ENCODE measurements around the gene MFSD11. TPM values are rescaled to one million over a fixed set of nuclear protein-coding genes. Genes with fewer than 3 reads are reported as not detected.

The MFSD11 gene
- total RNA-seq, 2 experiments from 2014 or later: 10.3 to 15.1 TPM

GRCh38 chr17:76826330-76827068 is 88.6 kb downstream of the MFSD11 start:
- Mint-ChIP-seq H3K27ac (no peak overlapping the region), H3K9me3 (ENCODE audit: low read depth) (no peaks in the 10 kb centered on the region), H3K27me3 (no peaks in the 10 kb centered on the region), H3K4me1 (no peaks in the 10 kb centered on the region), H3K4me3 (no peak overlapping the region), H3K36me3 (ENCODE audit: low read depth) (no peaks in the 10 kb centered on the region)
- ChIA-PET POLR2A (interaction anchor here (0.6 kb wide), 1 partner anchor 96 kb away, joined by 3 read pairs; no protein-coding TSS in a partner anchor), CTCF (no interaction called here)
- intact Hi-C loops (cut with DNase I, micrococcal nuclease): no loop called here
- ATAC-seq (no peak), DNase-seq (no peak)

DNA sequence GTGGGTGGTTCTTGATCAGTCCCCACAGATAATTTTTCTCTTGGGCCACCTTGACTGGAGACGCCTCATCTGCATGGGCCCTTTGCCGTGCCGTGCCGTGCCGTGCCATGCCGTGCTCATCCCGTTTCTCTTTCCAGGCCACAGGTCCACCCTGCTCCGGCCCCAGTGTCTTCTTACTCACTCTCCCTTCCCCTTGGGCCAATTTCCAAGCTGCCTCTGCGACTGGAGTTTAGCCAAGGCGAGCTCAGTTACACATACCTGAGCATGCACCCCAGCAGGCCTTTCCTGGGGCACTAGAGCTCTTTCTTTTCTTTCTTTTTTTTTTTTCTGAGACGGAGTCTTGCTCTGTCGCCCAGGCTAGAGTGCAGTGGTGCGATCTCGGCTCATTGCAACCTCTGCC is 89.8 kb downstream of the MFSD11 start:
- H3K9me3 Mint-ChIP-seq (ENCODE audit: low read depth): no peaks in the 10 kb centered on the region
- no peaks in the 10 kb centered on the region for H3K4me1 Mint-ChIP-seq
- no peak for DNase-seq
- no peaks in the 10 kb centered on the region for H3K36me3 Mint-ChIP-seq (ENCODE audit: low read depth)
- H3K27ac Mint-ChIP-seq: no peak overlapping the region
- intact Hi-C loops (cut with DNase I, micrococcal nuclease): no loop called here
- POLR2A ChIA-PET: no interaction called here
- no peak for ATAC-seq
- CTCF ChIA-PET: no interaction called here
- H3K27me3 Mint-ChIP-seq: no peaks in the 10 kb centered on the region
- no peak overlapping the region for H3K4me3 Mint-ChIP-seq

Small RNA genes lying within 50 kb of the gene (microRNA-seq; reads per million reads assigned to microRNA genes)
- gene MIR636 (ENCODE audit: borderline replicate concordance): 3.2 reads per million

Other genes with a start within 250 kb of the MFSD11 start
- gene RHBDF2, start 236.7 kb upstream of the MFSD11 start, total RNA-seq: 10 to 100 TPM; 23.9 to 28.4 TPM
- gene CYGB, start 200.4 kb upstream of the MFSD11 start, total RNA-seq: not detected
- not detected for gene PRCD, start 198.1 kb upstream of the MFSD11 start, total RNA-seq
- gene ST6GALNAC2, start 152.3 kb upstream of the MFSD11 start, total RNA-seq: under 1 TPM in 1 of 2 experiments, not detected in 1; 0.32 TPM
- under 1 TPM; 0.88 to 0.89 TPM for gene ST6GALNAC1, start 94.4 kb upstream of the MFSD11 start, total RNA-seq
- gene MXRA7, start 27.2 kb upstream of the MFSD11 start, total RNA-seq: 10 to 100 TPM; 18.4 to 20.2 TPM
- gene JMJD6, start 11.5 kb upstream of the MFSD11 start, total RNA-seq: 10 to 100 TPM; 51.3 to 65.5 TPM
- 10 to 100 TPM; 18.9 to 25.3 TPM for gene METTL23, start 11.3 kb upstream of the MFSD11 start, total RNA-seq
- 100 to 1,000 TPM; 335 to 340 TPM for gene SRSF2, start 788 bp upstream of the MFSD11 start, total RNA-seq
- not detected for gene MGAT5B, start 130.3 kb downstream of the MFSD11 start, total RNA-seq